Activated CD4-positive, alpha-beta T cell treated with anti-CD3 and anti-CD28 coated beads, Interleukin-2, Interleukin-6, amounts not matched to agents 100 ng/mL and 50 ng/mL, durations not matched to agents 16 hours and 8 hours (primary cell): Measurements from ENCODE around the gene NFATC1.

Source experiments
- DNase-seq: peaks from one replicate; pipeline ENCODE4 v3.0.0-alpha.2; 2020

Gene NFATC1

DNA sequence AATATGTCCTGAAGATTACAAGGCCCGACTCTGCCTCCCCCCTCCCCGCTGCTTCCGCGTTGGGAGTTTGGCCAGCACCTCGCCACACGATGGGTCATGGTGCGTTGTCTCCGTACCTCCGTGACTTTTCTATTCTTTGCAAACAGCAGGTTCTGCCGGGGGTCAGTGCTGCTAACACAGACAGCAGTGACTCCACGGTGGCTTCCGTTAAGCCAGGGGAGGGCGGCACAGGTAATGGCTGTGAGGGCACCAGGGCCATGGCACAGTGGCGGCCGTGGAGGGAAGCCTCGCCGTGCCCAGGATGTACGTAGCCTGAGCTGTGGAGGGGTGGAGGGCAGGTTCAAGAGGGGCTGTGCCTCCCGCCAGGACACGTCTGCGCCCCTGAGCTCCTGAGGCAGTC lies 115.5 kb downstream of the NFATC1 start:
- DNase-seq = no peak

GRCh38 chr18:79511671-79512301 lies 116.1 kb downstream of the NFATC1 start:
- DNase-seq = no peak

DNA sequence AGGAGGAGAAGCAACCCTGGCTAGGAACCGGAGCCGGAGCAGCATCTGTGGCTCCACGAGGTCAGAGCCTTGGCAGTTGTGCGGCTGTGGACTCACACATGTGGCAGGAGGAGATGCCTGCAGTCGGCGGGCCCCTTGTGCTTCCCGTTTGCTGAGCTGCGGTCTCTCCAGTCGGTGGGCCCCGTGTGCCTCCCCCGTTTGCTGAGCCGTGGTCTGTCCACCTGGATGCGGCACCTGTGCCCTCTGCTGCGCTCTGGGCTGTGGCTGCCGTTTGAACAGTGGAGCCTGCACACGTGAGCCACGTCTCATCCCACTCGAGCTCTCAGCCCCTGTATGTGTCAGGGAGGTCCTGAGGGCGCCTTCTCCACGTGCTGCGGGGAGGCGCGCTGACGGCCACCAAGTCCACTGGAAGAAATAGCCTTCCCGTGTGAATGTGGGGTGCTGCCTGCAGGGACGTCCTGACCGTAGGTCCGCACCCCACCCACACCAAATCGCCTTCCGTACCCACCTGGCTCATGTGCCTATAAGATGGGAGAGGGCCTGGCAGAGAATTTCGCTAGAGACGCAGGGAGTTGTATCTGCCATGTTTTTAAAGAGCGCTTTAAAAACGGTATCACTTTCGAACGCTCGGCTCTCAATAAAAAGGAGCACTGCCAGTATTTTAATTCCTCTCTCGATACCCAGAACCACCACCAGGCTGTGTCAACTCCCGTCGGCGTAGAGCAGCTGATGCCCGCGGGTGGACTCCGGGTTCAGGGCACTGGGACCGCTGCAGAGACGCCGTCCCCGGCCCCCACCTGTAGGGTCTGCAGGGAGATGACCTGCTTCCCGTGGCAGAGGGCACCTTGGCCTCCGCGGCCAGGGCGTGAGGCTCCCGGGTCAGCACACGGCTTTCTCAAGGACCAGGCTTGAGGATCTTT lies 117.0 kb downstream of the NFATC1 start:
- DNase-seq = no peak

DNA sequence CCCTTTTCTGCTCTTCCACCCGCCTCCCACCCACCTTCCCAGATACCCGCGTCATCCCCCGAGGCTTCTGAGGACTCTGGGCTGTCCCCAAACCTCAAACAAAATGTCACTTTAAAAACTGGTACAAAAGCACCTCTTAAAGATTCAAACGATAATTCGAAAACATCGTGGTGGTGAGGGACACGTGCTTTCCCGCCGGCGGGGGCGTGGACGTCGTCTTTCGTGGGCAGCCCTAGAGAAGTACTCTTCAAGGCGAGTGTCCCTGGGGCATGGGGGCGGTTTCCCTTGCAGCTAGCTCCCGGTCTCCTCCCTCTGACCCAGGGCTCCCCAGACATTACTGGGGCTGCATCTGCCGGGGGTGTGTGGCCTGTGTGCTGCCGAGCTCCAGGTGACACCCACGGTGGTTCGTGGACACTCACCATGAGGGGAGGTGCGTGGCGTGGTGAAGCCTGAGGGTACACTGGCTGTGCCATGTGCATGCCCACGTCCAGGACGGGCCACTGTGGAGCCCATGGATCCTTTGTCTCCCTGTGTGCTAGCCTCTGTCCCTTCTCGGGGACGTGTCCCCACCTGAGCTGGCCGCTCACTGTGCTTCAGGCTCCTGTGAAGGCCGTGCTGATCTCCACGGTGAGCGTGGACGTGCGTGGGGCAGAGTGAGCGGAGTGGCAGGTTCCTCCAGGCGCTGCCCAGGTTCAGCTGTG lies 117.8 kb downstream of the NFATC1 start:
- DNase-seq = no peak

DNA sequence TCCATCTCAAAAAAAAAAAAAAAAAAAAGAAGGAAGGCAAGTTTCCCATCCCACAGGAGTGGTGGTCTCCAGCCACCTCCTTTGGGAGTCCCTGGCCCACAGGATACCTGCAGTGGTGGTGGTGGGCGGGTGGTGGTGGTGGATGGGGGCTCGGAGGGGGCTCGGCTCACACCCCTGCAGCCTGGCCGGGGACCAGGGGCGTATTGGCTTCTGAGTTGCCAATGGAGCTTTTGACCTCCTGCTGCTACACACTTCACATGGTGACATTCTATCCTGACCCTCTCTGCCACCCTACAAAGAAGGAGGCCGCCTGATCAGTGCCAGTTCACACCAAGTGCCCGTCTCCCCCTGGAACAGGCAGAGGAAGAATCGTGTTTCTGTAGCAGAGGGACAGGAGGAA lies 119.6 kb downstream of the NFATC1 start:
- DNase-seq = no peak

DNA sequence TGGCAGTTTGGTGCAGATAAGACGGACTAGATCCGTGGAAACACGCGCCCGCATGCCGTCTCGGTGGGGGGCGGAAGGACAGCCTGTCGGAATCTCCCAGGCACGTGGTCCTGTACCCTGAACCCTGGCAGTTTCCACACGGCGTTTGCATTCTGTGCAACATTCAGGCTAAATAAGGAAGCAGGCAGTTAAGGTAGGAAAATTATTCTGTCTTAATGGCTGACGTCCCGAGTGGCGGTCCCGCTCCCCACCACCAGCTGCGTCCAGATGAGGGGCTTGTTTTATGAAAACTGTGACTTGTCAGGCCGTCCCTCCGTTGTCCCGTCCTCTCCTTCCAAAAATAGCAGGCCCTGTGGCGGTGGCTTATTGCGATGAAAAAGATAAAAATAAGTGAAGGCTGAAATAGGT lies 120.2 kb downstream of the NFATC1 start:
- DNase-seq = no peak

DNA sequence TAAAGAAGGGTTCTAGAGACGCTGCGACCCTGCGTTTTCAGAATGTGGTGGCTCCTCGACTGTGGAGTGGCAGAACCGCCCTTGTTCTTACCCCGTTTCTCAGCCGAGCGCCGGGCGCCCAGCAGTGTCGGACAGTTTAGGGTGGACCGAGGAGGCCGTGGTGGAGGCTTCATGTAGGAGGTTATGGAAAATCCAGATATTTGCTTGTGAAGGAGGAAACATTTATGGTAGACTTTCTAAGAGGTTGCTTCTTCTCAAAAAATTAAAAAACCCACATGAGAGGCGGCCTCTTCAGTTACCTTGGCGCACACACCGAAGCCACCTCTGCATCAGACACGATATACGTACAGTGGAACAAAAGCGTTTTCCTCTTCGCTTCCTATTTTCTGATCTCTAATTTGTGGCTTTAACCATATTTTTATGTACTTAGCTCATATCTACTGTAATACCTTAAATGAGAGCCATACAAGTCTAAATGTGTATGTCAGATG lies 120.8 kb downstream of the NFATC1 start:
- no peak for DNase-seq

GRCh38 chr18:79517341-79517740 lies 121.6 kb downstream of the NFATC1 start:
- DNase-seq = peak; percentile 67

- no peak for DNase-seq
Measured at GRCh38 chr18:79518028-79518682, 122.4 kb downstream of the NFATC1 start.

- no peak for DNase-seq
Measured at GRCh38 chr18:79518683-79519128, 123.0 kb downstream of the NFATC1 start.

GRCh38 chr18:79519751-79520477 lies 124.2 kb downstream of the NFATC1 start:
- DNase-seq = peak; percentile 59

DNA sequence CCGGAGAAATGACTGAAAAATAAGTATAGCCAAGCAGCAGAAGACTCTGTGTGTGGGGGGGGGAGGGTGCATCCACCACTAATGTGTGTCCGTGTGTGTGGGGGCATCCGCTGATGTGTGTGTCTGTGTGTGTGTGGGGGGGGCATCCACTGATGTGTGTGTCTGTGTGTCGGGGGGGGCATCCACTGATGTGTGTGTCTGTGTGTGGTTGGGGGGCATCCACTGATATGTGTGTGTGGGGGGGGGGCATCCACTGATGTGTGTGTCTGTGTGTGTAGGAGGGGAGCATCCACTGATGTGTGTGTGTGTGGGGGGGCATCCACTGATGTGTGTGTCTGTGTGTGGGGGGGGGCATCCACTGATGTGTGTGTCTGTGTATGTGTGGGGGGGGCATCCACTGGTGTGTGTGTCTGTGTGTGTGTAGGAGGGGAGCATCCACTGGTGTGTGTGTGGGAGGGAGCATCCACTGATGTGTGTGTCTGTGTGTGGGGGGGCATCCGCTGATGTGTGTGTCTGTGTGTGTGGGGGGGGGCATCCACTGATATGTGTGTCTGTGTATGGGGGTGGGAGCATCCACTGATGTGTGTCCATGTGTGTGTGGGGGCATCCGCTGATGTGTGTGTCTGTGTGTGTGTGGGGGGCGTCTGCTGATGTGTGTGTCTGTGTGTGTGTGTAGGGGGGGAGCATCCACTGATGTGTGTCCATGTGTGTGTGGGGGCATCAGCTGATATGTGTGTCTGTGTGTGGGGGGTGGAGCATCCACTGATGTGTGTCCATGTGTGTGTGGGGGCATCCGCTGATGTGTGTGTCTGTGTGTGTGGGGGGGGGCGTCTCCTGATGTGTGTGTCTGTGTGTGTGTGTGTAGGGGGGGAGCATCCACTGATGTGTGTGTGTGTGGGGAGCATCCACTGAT lies 125.0 kb downstream of the NFATC1 start:
- no peak for DNase-seq

GRCh38 chr18:79521416-79522205 lies 125.9 kb downstream of the NFATC1 start:
- DNase-seq = no peak

DNA sequence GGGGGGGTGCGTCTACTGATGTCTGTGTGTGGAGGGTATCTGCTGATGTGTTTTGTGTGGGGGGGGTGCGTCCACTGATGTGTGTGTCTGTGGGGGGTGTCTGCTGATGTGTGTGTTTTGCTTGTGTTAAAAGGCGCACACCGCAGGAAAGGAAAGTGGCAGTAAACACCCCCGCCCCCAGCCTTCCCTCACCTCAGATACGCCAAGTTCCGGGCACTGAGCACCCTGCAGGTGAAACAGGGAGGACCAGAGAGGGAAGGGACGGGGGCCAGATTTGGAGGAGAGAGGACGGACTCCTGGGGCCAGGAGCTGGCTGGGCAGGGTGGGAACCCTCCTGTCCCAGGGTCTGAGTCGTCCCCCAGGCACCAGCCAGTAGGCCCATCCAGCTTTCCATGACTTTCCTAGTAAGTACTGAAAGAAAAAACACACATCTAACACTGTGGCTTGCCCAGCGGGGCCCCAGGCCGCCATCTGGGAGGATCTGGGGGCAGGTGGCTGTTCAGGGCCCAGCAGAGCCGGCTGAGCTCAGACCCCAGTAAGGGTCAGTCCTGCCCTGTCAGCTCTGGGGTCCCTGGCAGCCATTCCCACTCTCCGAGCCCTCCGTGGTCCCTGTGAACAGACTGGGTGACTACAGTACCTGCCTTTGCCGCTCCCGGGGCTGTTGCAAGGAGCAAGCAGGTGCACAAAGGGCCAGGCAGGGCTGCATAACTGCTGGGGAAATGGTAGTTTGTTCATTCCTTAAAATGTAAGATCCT lies 126.9 kb downstream of the NFATC1 start:
- DNase-seq = peak; percentile 72

- peak; percentile 63 for DNase-seq
Measured at GRCh38 chr18:79523206-79523735, 127.5 kb downstream of the NFATC1 start.

DNA sequence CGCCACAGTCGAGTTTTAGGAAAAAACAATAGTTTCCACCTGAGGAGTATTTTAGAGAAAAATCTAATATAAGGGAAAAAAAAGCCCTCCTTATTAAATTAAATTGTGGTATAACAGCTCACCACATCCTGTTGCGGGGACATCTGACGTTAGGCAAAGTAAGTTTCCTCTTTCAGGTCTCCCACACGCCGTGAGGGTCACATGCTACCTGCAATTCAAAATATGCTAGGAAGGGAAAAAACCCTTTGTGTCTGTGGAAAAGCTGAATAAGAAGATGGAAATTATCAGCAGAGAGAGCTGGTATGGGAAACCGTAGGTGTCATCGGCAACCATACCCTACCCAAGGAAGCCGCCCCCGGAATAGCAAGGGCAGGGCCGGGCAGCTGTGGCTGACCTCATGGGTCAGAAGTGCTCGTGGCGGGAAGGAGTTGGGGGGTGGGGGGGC lies 128.0 kb downstream of the NFATC1 start:
- peak; percentile 76 for DNase-seq

- peak; percentile 46 for DNase-seq
Measured at GRCh38 chr18:79524181-79525078, 128.7 kb downstream of the NFATC1 start.
